Measurements from ENCODE around the gene ANKRD18B.

DNA sequence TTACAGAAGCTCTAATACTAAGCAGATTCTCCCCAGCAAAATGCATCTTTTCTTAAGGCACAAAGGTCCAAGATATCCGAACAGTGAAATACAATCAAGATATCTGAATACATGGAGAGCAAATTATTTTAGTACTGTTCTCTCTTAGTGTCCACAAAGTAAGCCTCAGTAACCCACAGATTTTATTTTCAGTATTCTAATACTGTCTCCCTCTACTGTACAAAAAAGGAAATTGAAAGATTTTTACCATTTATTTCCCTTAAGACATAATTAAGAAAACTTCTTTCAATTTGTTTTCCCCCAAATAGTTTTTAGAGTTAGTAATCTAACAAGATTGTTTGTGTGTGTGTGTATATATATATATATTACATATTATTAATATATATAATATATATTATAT, 25.7 kb upstream of the ANKRD18B start:
- TF ChIP-seq, protein P1, sequence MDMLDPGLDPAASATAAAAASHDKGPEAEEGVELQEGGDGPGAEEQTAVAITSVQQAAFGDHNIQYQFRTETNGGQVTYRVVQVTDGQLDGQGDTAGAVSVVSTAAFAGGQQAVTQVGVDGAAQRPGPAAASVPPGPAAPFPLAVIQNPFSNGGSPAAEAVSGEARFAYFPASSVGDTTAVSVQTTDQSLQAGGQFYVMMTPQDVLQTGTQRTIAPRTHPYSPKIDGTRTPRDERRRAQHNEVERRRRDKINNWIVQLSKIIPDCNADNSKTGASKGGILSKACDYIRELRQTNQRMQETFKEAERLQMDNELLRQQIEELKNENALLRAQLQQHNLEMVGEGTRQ (IDR thresholded peaks at IDR 0.05; ENCODE audit: borderline replicate concordance, low read depth, low read length) = no peak
- TF ChIP-seq SIN3A (IDR thresholded peaks at IDR 0.05; ENCODE audit: low read depth, low read length) = no peak
- TF ChIP-seq, protein P2, sequence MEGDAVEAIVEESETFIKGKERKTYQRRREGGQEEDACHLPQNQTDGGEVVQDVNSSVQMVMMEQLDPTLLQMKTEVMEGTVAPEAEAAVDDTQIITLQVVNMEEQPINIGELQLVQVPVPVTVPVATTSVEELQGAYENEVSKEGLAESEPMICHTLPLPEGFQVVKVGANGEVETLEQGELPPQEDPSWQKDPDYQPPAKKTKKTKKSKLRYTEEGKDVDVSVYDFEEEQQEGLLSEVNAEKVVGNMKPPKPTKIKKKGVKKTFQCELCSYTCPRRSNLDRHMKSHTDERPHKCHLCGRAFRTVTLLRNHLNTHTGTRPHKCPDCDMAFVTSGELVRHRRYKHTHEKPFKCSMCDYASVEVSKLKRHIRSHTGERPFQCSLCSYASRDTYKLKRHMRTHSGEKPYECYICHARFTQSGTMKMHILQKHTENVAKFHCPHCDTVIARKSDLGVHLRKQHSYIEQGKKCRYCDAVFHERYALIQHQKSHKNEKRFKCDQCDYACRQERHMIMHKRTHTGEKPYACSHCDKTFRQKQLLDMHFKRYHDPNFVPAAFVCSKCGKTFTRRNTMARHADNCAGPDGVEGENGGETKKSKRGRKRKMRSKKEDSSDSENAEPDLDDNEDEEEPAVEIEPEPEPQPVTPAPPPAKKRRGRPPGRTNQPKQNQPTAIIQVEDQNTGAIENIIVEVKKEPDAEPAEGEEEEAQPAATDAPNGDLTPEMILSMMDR (IDR thresholded peaks at IDR 0.05 in 2 of 3, conservative IDR thresholded peaks at IDR 0.05 in 1 of 3; ENCODE audit: control insufficient read depth in 2 of 3, extremely low read depth in 1 of 3, insufficient read depth in 1 of 3, low read depth in 3 of 3, low read length in 3 of 3) = peak in 2 of 3 experiments; percentile 8 to 15; a peak in 2 of 6 replicates
- TF ChIP-seq POLR2A (IDR thresholded peaks at IDR 0.05; ENCODE audit: low read depth, low read length) = no peak

Measured in GM12878 (cell line).